Activated CD4-positive, alpha-beta T cell treated with anti-CD3 and anti-CD28 coated beads, Interleukin-2, amount 50 U/mL, for 48 hours (primary cell): ENCODE data around the gene ELAVL2.

Experiments
- DNase-seq, 2 experiments: peaks; one replicate each; pipeline ENCODE4 v3.0.0-alpha.2; 2020

Gene ELAVL2

DNA sequence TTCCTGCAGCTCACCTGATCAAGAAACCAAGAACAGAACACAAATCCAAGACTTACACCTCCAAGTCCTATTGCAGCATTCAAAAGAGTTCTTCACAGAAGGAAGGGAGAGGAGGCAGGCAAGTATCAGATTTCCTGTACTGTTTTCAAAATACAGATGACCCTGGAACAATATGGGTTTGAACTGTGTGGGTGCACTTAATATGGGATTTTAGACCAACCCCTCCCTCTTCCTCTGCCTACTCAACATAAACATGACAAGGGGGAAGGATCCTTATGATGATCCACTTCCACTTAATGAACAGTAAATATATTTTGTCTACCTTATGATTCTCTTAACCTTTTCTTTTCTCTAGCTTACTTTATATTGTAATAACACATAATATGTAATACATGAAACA is 104.6 kb downstream of the ELAVL2 start:
- no peak for DNase-seq

DNA sequence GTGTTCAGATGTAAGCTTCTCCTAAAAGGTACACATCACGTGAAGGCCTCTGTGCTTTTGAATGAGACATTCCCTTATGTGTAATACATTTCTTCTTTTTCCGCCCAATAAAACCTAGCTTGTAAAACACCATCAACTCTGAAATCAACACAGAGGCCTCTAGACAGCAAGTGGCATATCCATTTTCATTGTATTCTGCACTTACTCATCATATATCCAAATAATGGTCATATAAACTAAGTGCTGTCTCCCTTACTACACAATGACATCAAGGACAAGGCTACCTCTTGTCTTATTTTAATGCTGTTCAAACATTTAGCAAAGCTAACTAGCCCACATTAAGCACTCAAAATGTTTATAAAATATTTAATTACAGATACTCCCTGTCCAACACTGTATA is 108.5 kb downstream of the ELAVL2 start:
- no peak for DNase-seq

DNA sequence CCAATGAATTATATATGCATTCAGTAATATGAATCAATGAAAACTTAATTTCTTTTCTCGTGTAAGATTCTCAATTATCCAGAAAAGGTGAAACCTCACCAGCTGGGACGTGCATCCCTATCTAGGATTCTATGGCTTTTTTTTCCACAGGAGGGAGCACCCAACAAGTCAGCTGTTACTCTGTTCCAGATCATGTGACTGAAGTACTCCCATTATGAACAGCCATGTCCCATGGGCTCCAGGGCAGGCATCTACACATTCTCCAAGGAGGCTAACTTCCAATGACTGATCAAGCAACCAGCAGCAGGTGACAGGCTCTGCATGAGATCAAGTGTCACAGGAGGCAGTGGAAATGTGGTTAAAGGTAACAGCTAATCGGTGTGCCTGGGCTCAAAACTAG is 118.8 kb downstream of the ELAVL2 start:
- DNase-seq, result no peak

DNA sequence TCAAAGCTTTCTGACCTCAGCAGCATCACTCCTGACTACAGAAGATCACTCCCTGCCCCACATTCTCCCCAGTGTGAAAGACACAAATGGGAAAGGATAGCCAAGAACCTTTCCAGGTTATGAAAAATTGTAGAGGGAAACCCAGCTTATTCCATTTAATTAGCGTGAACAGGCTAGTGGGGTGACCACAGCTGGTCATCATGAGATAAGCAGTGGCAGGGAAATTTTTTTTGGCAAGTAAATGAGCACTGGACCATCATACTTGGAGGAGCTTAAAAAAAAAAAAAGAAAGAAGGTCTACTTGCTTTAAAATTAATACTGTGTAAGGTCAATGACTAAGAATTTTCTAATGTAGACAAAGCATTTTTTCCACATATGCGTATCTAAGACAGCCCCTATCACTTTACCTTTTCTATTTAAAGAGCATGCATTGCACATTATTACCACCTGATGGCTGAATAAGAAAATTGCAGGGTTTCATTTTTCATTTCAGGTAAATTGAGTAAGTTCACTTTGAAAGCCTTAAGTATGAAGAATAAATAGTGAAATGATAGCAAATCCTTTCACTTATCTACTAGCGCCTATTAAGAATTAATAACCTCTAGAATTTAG is 123.6 kb downstream of the ELAVL2 start:
- no peak for DNase-seq

DNA sequence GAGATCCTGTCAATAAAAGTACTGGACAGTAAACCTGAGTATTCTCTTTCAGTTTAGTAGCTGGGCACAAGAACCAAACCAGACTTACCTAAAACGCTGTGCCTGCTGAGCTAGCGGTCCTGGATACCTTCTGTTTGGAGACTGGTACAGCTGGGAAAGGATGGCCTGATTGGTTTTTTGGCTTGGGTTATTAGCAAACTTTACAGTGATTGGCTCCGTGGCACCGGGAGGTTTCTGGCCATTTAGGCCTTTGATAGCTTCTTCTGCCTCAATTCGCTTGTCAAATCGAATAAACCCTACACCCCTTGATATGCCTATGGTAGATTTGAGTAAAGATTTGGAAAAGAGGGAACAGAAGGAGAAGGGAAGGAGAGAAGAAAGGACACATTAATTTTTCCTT is 124.7 kb downstream of the ELAVL2 start:
- no peak for DNase-seq

DNA sequence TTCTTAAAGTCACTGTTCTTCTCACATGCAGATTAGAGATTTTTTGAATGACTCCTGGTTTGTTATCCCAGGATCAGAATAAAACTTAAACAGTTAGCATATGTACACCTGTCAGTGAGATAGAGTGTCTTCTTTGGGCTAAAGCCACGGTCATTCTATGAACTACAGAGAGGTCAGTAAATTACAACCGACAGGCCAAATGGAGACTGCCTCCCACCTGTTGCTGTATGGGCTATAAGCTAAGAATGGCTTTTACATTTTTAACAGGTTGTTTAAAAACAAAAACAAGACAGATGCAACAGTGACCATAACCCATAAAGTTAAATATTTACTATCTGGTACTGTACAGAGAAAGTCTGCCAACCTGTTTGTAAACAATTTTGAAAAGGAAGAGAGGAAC is 125.7 kb downstream of the ELAVL2 start:
- no peak for DNase-seq

DNA sequence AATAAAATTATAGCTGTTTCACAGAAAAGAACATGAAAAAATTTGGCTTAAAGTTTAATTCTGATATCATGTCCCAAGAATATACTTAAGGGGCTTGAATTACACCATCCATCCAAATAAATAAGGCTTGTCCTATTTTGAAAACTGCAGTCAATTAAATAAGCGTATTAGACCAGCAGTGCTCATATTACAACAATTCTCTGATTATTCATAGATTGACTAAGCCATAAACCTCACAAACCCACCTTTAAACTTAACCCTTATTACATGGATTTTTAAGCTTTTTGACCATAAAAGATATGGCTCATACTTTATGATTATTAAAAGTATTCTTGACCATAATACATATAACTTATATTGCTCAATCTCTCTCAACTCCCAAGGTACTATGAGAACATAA is 127.9 kb downstream of the ELAVL2 start:
- no peak for DNase-seq

DNA sequence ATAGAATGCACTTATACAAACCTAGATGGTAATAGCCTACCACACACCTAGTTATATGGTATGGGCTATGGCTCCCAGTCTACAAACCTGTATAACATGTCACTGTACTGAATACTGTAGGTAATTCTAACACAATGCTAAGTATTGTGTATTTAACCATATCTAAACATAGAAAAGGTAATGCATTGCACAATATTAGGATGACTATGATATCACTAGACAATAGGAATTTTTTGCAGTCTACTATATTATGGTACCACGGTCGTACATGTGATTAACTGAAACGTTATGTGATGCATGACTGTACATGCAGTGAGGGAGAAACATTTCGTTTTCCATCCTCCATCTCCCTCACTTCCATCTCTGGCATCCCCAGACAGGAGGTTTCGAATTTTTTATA is 130.5 kb downstream of the ELAVL2 start:
- no peak for DNase-seq

DNA sequence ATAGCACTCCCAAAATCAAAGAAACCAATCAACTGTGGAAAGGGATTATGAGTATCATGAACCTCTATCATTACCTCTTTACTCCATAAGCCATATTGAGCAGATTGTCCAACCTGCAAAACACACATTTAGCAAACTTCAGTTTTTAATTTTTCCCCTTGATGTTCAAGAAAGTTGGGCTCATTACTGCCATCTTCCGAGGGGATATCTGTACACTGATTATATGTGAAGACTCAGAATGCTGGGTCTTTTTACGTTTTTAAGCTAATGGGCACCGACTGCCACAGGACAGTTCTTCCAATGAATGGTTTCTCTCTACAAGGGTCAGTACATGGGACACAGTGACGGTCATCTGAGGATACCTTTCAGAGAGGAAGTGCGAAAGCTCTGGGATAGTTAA is 132.7 kb downstream of the ELAVL2 start:
- DNase-seq, result no peak

DNA sequence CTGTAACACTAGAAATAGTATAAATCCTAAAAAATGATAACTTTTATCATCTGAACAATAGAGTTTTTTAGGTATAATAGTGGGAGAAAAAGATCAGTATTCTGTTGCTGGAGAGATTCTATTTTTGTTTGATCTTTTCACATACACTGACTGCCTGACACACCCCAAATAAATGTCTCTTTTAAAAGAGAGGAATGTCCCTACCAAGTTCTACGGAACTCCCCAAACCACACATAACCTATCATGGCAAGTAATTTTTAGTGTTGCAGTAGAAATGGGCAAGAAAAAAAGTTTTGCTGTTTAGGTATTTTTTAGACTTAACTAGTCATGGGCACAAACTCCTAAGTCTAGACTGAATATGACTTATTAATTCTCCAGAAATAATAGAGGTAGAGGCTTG is 139.1 kb downstream of the ELAVL2 start:
- DNase-seq, result no peak

DNA sequence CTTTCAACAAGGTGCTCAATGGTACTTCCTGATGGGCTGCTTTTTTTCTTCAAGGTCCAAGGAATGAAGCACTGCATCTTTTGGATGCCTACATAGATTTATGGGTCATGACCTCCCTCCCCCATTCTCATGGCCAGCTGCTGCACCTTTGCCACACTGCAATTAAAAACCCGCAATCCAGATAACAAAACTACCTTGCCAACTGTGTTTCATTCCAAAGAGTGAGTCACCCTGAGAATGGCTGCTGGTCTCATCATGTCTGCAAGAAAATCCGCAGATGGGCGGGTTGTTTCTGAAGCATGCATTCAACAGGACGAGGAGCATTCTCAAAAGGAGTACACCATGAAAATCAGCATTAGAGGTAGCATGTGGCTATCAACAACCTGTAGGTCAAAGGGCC is 139.8 kb downstream of the ELAVL2 start:
- DNase-seq, result no peak

DNA sequence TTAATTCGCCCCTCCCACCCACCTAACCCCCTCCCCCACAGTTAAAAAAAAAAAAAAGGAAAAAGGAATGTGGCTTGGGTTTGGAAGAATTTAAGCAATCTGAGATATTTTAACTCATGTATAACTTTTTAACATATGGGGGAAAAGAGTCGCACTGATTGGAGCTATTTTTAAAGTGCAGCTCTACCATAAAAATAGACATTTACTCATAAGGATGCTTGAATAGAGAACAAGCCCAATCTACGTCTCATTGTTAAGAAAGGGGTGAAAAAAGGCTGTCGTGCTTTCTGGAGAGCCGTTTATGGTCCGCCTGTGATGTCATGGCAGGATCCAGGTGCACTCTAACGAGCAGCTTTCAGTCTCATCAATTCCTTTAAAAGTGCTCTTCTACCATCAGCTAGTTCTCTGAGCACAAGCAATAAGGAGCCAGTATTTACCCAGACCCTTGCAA is 142.4 kb downstream of the ELAVL2 start:
- no peak for DNase-seq

DNA sequence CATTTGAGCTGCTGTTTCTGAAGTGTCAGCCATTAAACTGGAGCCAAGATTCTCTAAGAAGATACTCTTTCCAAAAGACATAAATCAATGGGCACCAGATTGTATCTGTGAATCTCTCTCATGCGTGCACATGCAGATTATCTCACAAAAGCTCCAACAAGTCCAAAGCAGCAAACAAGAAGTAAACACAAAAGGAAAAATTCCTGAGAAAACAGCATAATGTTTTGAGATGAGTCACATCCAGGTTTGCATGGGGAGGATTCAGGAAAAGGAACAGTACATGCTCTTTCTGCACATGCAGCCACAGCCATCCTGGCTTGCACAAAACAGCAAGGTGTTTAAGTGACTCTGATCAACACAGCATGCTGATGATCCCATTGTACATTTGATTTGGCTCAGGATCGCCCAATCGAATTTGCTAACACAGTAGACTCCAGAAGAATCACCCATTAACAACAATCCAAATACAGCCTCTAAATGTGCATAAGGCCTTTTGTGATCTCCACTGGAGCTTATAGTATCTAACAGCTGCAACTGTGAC is 143.1 kb downstream of the ELAVL2 start:
- no peak for DNase-seq

DNA sequence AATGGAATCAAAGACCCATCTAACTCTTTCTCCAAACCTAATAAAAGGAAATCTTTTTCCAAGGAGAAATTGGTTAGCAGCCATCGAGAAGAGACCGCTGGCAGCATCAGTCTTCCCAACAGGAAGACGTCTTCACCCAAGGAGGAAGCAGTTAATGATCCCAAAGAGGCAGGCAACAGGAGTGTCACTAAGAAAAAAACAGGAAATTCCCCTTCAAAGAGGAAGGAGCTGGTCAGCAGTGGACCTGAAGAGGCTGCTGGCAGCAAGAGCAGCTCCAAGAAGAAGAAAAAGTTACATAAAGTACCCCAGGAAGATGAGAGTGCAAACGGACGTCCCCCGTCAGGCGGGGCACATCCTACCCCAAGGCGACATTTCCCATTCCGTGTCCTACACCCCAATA is 143.7 kb downstream of the ELAVL2 start:
- DNase-seq, result no peak

DNA sequence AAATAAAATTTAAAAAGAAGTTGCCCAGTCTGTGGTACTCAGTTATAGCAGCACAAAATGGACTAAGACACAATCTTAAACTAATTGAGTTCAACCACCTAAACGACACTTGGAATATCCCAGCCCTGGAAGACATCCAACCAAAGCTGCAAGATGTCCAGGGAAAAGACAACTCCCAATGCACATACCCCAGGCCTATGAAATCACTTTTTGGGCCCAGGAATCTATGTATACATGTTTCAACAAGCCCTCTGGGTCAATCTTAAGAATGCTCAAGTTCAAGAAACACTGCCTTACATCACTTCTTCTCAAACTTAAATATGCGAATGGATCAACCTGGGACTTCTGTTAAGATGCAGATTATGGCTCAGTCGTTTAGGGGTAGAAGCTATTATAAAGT is 148.6 kb downstream of the ELAVL2 start:
- no peak for DNase-seq

DNA sequence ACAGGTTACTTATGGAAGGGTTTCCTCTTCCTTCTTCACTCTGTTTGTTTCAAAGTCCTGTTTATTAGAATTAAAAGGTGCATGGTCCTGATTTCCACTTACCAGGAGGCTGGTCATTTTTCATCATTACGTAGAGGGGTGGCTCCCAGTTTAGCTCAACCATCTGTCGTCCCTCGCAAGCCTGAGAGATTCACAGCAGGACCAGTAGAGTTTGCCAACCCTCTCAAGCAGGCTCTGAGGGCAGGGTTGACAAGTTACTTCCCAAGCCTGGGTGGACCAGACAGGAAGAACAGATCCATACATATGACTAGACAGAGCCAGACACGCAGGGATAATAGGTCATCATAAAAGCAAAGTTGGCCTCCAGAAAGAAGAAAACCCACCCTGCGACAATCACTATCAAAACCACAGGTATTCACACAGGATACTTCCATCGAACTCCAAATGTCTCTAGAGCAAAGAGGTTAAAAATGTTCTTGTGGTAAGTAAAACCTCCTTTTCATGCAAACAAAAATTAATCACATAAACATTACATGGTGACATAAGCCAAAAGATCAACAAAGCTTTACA is 151.9 kb downstream of the ELAVL2 start:
- DNase-seq, result no peak

DNA sequence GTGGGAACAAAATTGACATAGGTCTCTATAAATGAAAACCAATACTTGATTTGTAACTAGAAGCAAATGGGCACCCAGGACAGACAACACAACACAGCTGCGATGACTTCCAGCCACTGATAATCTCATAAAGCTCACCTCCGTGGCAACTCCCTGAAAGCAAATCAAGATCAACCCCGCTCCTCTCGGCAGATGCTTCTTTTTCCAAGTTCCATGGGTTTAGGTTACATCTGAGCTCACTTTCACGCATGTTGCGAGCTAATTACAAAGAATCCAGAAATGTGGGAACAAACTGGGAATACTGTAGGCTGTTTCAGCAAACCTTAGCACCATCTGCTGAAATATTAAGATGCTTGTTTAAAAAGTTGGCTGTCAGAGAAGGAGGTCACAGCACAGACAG is 153.9 kb downstream of the ELAVL2 start:
- DNase-seq, result no peak

DNA sequence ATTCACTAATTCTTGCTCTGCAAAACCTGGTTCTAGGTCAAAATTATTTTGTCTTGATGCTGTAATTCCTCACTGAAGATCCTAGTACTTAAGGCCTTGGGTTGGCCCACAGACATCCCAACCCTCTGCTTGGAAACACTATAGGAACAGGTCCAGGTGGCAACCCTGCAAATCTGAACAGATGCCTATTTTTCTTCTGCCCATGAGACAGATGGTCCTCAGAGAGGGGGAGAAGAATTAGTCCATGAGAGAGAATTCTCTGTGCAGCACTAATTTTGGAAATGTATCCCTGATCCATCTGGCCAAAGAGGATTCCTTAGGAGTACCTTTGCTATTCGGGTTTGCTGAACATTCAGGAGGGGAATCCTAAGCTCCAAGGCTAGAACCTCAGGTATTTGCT is 156.3 kb downstream of the ELAVL2 start:
- DNase-seq, result no peak

DNA sequence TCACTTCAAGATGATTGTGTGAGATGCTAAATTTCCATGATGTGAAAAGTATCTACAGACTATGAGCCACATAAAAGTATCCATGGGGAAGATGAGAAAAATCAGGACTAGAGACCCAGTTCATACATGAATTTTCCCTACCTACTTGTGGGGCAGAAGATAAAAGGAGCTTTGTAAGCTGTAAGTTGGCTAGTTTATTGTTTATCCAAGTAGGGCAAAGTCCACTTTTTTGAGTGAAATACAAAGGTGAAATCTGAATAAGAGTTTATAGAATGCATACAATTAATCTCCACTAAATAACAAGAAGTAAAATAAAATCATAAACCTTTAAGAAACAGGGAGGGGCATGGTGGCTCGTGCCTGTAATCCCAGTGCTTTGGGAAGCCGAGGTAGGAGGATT is 160.4 kb downstream of the ELAVL2 start:
- no peak for DNase-seq

DNA sequence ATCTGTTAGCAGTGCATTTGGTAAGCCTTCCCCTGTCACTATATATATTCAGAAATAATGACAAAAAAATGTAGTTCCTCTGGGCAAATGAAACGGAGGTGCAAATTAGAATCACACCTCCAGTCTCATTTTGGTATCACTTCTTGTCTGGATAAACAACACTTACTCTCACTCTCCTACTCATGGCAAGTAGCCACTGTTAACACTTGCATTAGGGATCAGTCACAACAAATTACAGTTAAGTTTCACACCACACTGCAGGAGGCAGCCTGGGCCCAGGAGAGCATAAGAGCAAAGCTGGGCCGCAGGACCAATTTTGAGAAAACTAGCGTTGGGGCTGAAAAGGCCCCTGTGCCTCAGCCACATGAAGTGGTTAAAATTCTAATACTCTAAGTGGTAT is 161.0 kb downstream of the ELAVL2 start:
- DNase-seq, result no peak

DNA sequence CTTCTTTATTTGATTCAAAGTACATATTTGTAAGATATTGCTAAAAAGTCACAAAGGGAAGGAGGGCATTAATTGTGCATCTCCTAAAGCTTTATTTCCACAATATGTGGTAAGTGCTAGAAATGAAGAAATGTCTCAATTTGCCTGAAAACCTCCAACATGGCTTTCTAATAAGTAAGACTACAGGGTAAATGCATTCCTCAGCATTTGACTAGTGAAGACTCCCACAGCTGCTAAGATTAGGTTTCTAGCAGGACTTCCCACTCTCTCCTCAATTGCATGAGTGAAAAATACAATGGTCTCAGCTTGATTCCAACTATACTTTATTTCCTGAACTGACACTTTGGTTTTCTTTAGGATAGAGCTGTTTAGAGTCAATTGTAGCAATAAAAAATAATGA is 162.1 kb downstream of the ELAVL2 start:
- DNase-seq, result no peak

DNA sequence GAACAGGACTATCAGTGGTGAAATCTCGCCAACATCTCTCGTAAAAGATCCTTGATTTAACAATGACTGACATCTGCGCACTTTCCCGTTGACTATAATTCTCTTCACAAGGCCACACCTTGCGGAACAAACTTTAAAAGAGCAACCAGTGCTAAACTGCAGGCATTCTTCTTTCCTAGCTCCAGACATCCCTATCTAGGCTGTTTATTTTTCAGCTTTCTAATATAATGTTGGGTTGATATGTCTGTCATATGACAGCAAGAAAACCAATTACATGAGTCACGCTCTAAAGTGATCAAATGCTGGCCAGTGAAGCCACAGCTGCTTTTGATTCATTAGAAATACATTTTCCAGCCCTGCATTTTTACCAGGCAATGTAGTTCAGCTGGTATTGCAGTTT is 162.5 kb downstream of the ELAVL2 start:
- DNase-seq, result no peak

DNA sequence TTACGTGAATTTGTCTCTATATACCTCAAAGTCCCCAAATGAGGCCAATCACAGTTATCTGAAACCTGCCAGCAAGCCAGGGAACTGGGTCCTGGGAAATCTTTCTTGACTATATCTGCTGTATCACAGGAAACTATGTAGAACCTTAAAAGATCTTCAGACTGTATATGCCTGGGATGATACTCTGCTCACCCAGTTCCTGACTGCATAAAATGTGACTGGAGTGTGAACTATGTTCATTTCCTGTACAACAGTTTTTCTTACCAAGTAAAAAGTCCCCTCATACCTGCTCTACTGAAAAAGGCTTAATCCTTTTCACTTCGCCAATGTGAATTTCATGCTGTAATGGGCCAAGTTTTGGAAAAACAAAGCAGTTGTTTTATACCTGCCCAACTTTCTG is 162.9 kb downstream of the ELAVL2 start:
- DNase-seq, result no peak

DNA sequence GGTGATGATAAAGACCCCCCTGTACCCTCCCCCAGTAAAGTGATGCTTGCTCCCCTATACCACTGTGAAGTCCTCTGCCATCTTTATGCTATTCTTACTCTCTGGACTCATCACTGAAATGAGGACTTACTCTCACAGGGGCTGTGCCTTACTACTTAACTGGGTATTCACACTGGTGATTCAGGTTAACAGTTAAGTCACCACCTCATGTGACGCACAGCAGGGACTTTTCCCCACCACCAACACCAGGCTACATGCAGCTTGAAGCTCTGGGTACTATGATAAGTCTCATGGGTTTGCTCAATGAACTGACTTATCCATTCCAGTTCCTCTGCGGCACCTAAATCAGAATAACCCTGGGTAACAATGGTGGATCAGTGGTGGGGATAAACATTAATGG is 163.7 kb downstream of the ELAVL2 start:
- no peak for DNase-seq

DNA sequence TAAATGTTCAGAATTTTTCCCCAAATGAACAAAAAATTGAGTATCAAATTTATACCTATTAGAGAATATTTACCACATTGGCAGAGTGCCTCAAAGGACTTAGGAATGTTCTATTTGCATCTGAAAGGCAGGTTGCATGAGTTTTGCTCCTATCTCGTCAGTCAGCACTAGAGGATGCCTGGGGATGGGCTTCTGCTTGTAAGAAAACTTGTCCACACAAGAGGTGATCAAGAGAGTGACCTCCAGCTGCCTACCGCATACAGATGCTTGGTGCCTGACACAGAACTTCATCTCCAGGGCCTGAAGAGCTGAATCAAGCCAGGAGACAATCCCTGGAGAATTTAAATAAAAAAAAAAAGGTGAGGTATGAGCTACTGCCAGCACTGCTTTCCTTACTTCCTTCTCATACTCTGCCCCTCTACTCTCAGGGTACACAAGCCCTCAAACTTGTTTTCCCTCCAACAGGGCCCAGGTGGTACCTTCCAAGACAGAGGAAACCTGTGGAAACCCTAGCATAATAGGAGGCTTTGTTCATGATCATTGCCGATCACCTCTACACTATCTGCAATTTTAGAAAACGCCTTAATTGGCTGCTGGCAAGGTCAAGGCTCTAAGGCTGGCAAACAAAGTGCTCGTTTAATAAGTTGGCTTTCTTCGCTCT is 166.6 kb downstream of the ELAVL2 start:
- DNase-seq, result no peak
